SKM-1 (cell line): ENCODE measurements around the gene MMP24OS.
A peak's percentile ranks its signal among the peaks of the same experiment; 100 is the strongest.
"Not testable (repeated sequence)": the region's sequence is repeated elsewhere in the genome, so short reads cannot be mapped to it uniquely, and the experiment has no call there.

Experiments
- DNase-seq: peaks from one replicate; lab custom pipeline; 2025; ENCODE audit not compliant: unreplicated experiment; lab: John Stamatoyannopoulos, UW

The MMP24OS gene

DNA sequence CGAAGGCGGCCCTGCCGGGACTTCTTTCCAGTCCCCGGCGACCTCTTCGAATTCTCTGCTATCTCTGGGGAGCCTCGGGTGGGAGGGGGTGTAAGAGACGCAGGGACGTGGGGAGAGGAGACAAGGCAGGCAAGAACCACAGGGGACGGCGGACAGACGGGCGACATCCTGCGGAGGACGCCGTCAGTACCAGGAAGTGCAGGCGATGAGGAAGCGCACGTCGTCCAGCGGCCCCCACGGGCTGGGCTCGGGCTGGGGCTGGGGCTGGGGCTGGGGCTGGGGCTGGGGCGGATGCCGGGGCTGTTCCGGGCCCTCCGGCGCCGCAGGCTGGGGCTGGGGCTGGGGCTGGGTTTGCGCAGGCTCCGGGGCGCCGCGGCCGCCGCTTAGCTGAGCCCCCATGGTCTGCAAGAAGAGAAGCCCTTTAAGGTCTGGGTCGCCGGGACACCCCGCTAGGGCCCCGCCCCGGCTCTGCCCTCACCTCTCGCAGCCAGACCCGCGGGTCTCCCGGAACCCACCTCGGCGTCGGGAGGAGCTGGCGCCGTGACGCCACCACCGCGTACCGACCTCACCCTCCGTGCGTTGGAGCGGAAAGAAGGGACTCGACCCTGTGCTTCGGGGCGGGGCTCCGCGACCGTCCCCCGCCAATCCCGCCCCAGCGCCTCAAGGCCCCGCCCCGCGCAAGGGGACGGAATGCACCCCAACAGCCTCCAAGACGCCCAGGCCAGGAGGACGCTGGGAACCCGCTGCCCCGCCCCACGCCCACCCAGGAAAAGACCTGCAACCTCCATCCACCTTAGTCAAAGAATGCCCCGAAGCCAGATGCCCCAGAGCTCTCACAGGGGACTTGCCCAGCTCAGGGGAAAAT is at the start of gene MMP24OS:
Gene MMP24OS, minus strand, starts transcription at position 592 of the 865 bp plus-strand sequence. Its CDS starts 193 bp downstream, at position 399.
- no peak for DNase-seq

DNA sequence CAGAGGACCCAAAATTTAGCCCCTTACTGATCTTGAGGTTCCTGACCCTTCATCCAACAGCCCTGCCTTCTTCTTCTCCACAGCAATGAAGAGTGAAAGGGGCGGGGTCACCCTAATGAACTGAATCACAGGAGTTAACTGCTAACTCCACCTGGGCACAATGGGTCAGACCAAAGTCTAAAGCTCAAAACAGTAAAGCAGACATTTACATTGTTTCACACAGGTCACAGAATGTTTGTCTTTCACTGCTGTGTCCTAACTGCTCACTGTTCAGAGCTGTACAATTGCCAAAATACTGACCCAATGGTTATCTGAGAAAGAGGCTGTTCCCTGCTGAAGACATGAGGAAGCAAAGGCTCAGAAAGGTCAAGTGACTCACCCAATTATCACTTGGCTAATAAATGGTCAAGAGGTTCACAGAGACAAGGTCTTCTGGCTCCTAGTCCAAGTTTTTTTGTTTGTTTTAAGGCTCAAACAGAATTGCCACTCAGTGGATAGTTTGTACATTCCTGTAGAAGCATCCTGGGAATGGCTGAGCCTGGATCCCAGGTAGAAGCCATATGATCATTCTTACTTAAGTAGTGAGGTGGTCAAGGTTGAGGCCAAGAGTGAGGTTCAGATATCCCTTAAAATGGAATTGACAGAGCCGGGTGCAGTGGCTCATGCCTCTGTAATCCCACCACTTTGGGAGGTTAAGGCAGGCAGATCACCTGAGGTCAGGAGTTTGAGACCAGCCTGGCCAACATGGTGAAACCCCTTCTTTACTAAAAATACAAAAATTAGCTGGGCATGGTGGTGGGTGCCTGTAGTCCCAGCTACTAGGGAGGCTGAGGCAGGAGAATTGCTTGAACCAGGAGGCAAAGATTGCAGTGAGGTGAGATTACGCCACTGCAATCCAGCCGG is 49.4 kb upstream of the MMP24OS start:
- no peak for DNase-seq

DNA sequence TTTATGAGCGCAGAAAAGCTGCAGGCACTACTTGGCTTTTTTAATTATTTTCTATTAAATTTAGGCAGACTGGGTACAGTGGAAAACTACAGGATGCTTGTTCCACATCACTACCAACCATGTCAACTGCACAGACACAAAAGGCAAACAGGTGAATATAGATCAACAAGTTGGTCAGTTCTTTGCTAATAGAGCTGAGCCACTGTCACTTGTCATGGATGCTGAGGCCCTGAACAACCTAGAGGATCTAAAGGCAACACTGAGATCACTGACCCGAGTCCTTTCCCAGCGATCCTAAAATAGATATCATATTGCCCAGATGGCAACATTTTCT is 48.8 kb upstream of the MMP24OS start:
- no peak for DNase-seq

DNA sequence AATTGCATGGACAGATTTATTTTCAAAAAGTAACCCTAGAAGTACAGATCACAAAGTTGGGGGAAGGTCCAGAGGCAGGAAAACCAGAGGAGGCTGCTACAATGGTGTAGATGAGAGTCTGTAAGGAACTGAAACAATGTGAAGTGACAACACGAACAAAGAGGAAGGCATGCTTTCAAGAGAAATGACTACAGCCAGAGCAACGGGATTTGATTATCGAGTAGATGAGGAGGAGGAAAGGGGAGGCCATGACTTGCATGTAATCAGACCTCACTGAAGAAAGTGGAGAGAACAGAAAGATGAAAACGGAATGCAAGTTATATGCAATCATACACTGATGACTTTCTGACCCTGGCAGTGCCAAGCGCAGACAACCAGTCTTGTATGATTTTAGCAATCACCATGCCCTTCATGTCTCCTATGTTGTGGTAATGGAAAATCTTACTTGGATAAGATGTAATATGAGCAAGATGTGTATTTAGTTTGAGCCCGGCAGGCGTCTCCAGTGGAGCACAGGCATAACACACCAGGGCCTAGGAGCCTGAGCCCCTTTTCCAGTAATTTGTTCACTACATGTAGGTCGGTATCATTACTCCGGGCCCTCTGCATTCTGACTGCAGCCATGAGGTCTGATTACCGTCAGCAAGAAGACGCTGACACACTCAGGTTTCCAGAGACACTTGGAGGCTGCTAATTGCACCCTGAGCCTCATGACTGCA is 48.3 kb upstream of the MMP24OS start:
- no peak for DNase-seq

DNA sequence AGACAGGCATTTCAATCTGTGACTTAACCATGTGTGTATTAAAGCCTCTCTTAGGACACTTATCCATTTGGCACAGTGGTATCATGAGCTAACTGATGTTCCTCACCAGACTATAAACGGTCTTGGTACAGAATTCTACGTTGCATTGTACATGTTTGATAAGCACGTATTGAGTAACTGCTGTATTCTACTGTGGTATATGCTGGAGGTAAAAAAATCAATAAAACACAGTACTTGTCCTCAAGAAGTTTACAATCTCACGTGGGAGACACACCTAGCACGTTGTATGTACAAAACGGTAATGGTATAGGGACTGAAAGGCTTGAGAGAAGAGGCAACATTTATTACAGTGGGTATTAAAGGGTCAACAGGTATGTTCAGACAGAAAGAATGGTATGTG is 47.5 kb upstream of the MMP24OS start:
- no peak for DNase-seq

DNA sequence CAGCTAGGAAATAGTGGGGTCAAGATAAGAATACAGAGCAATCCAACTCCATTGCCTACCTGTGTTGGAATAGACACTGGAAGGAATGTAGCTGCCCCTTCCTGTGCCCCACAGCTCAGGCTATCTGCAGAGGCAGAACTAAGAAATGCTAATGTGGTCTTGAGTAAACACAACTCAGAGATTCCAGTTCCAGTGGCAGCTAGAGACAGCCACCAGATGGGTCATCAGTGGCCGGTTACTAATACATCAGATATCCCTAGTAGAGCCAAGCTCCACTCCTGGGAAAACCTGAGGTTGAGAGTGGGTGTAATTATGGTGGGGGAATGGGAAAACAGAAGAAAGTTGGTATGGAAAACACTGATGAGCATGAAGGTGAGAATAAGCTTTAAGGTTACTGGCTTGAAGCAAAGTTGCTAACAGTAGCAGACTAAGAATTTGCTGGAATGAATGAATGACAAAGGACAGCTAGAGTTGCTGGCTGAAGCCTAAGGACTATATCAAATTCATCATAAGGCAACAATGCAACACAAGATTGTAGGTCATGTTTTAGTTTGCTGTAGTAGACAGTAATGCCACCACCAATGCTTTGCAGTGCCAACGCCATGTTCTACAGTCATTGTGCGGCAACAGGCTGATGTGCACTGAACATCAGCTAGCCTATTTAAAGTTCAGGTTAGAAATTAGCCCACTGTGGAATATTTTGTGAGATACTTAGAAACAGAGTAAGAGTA is 42.6 kb upstream of the MMP24OS start:
- DNase-seq, result no peak

DNA sequence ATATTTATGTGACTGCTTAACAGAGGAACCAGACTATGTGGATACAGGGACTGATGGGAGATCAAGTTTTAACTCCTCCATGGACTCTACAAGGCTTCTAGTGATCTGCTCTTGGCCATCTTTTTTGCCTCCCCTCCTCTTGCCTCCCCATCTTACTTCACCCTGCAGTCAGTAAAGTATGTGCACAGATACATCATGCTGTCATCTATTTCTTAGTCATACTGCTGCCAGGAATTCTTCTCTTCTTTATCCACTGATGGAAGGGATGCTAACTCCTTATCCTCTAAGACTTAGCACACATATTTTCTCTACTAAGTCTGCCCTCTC is 41.9 kb upstream of the MMP24OS start:
- DNase-seq, result no peak

DNA sequence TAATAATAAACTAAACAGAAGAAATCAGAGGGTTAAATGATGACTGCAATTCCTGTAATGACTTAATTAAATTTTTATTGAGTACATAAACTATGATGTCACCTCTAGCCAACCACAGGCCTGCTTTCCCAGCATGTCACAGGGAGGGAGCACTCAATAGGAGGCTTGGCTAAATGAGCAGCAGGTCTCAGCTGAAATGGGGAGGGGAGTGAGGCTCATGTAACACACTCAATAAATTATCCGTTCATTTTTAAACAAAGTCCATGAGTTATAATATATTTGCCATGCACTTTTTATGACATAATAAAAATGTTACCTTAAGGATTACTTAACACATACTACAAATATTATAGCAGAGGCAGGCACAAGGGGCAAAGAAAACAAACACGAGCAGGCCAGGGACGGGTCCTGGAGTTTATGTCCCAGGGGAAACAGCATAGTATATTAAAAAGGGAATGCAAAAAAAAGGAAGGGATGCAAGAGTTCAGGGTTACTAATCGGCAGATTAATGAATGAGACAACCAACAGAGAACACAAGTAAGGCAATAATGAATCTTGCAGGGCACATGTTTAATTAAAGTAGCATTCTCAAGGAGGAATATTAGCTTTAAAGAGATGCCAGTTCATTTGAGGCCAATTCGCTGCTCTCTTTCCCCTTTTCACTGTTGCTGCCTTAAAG is 41.4 kb upstream of the MMP24OS start:
- no peak for DNase-seq

DNA sequence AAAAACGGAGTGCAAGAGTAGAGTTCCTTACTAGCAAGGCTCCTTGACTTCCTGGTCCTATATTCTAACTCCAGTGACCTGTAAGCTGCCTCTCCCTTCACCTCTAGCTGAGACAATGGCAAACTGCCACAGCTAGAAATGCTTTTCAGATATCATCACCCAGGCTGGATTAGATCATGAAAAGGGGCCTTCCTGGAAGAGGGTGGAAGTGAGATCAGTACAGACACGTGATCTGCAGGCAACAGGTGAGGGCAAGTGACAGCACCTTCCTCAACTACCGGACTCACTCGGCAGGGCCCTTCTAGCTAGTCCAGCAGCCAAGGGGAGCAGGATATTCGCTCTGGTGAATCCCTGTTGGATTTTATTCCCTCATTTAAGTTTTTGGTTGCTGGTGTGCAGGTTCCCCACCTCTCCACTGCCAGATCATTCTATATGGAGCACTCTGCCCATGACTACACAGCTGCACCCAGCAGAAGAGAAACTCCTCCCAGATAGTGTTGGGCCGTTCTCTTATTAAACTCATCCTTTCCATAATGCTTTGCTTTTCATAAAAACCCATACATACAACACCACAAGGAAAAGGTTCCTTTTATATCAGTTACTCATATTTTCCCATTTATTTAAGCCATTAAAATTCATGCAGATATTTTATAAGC is 40.7 kb upstream of the MMP24OS start:
- DNase-seq, result no peak

DNA sequence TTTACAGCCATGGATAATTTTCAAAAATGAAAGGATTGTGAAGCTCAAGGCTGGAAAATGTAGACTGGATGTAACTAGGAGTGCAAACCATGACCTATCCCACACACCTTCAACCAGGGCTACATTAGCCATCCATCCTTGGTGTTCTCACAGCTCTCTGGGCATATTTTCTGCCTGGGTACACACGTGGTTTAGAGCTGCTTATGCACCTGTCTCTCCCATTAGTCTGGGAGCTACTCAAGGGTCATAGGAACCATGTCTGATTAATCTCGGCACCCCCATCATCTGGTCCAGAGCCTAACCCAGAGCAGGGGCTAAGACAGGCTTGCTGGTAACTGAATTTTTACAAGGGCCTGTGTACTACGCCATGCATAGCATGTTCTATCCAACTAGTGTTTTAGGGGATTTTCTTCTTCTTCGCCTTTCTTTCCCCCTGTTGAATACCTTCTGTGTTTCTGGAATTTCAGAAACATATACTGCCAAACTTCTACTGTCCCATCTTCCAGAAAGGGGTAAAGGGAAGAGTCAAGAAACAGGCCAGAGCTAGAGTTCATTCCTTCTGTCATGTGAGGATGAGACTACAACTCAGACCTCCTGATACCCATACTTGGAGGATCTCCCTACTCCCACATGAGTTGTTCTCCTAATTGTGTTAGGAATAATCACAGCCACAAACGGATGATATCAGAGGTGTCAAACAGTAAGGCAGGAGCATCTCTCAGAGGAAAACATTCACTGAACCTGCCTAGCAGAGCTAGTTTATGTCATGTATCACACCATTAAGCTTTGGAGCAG is 39.7 kb upstream of the MMP24OS start:
- no peak for DNase-seq

DNA sequence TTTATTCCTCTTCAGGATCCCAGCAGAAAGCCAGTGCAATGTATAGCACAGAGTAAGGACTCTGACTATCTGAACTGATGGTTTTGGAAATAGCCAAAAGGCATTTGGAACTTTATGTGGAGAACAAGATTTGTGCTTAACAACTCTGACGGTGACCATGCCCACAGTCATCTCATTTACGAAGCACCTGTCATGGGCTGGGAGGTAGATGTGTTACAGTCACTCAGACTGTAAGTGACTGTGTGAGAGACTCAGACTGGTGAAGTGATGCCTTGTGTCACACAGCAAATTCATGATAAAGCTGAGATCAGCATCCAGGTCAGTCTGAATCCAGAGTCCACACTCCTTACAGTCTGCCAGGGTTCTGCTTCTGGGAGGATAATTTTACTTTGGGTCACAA is 38.2 kb upstream of the MMP24OS start:
- DNase-seq, result no peak

DNA sequence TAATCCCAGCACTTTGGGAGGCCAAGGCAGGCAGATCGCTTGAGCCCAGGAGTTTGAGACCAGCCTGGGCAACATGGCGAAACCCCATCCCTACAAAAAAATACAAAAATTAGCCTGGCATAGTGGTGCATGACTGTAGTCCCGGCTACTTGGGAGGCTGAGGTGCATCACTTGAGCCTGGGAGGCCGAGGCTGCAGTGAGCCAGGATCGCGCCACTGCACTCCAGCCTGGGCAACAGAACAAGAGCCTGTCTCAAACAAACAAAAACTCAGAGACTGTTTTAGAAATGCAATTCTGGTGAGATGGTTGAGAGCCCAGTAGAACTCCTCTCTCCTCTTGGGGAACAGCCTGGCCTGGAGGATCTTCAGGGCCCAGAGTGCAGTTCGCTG is 37.7 kb upstream of the MMP24OS start:
- DNase-seq, result not testable (repeated sequence)

DNA sequence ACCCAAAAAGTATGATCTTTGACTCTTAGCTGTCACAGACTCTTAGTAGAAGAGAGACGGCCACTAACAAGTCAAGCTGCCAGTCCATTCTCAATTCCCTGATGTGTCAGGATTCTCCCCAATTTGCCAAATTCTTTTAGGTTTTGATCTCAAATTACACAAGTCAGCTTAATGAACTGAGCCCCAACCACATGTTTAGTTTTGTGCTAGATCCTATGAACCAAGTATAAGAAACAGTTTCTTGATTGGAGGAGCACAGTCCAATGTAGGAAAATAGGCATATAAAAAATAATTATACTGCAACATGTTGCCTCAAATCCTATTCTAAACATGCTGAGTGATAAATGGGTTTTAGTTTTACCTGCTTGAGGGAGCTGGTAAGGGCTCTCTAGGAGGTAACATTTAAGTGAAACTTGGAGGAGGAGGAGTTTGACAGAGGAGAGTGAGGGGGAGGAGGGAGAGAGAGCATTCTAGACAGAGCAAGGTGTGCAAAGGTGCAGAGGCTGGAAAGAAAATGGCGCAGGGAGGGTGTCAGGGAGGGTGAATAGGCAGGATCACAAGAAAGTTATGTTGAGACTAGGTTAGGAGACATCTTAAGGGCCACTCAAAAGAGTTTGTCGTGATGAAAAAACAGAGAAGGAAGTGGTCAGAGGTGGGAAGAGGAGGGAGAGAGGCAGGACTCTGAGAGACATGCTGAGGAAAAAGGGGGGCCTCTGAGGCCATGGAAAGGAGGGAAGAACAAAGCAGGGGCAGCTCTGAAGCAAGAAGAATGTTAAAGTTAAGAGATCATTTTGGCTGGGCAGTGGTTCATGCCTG is 37.1 kb upstream of the MMP24OS start:
- peak; percentile 13 for DNase-seq

DNA sequence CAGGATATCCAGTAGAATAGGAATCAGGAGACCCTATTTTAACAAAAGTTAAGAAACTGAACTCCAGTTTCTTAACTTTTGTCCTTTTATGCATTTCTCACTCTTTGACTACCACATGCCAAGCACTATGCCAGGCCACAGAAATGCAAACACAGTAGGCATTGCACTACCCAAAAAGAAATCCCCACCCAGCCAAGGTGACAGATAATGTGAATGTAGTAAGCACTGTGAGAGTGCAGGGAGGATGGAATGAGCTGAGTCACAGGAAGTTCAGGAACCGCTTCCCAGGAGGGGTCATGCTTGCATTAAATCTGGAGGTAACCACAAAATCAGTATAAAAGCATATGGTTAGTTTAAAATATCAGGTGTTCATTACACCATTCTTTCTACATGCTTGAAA is 34.4 kb upstream of the MMP24OS start:
- DNase-seq, result no peak

DNA sequence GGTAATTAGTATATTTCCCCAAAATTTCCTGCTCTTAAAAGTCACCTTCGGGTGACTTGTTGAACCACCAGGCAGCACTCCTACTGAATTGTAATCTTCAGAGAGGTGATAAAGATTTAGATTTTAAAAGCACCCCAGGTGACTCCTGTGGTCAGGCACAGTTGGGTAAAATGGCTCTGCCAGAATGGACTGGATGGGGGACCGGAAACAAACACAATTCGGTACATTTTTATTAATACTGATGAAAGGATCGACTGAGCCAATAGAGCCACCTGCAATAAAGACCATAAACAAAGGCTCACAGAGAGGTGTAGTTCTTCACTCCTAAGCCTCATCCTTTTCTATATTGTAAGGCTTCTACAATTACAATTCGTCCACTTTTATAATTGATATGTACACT is 33.9 kb upstream of the MMP24OS start:
- DNase-seq, result no peak

DNA sequence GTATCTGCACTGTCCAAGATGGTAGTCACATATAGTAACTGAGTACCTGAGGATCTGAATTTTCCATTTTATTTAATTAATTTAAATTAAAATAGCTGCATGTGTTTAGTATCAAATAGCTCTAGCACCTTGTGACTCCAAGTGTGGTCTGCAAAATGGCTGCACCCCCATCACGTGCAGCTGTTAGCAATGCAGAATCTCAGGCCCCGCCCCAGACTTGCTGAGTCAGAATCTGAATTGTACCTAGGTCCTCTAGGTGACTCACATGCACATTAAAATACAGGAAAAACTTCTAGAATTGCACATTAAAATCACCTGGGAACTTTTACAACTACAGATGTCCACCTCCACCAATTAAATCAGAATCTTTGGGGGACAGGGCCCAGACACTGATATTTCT is 33.5 kb upstream of the MMP24OS start:
- DNase-seq, result no peak

DNA sequence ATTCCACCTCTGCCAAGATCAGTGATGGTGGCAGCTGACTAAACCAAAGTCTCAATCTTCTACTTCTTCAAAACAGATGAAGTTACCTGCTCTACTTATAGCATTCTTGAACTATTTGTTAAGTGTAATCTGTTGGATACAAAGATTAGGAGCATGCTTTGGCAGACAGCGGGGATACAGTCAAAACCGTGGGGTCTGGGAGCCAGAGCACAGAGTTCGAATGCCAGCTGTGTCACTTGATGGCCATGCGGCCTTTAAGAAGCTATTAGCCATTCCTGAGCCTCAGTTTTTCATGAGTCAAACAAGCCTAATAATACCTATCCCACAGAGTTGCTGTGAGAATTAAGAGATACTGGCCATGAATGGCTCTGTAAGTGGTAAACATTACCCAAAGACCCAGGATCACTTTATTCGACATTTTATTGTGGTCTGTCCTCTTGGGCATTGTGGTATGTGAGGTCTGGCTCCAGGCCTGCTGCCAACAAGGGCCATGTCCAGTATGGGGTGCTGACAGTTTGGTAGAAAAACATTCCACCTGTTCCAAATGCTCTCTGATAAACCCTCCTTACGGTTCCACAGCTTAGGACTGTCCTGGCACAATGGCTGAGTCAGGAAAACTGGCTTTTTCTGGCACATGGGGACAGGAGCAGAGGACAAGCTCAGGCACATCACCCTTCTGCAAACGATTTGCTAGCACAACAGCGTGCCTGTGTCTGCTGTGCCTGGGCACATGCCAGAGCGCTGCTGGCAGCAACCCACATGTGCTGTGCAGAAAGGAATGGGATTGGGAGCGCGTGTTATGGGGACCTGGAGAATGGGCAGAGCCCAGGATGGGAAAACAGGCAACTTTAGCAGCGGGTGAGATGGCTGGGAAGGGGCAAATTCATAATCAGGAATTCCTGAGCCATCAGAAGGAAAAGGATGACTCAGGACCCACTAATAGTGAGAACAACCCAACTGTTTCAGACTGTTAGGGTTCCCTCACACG is 30.0 kb upstream of the MMP24OS start:
- no peak for DNase-seq
